WTC11 (cell line): ENCODE results near the gene CLIC1. TPM values are rescaled to one million over a fixed set of nuclear protein-coding genes. Genes with fewer than 3 reads are reported as not detected.

Experiments used
- ATAC-seq: fragments of 200-7000 bp; cut with Tn5 transposase; 2 replicates; pipeline ENCODE4 v1.10.0; 2021; ENCODE audit warnings: mild to moderate bottlenecking, moderate library complexity
- CTCF ChIA-PET: fragments of 300-600 bp; sonication (Branson Sonifier 250); formaldehyde crosslinking; loops from one replicate; lab custom pipeline; 2021; ENCODE audit warnings: antibody characterized with exemption; lab: Charles Lee
- POLR2A ChIA-PET: fragments of 350-600 bp; sonication (Branson Sonifier 250); formaldehyde crosslinking; loops from one replicate; lab custom pipeline; 2021; ENCODE audit warnings: antibody characterized with exemption; lab: Charles Lee
- DNase-seq: peaks from one replicate; pipeline ENCODE4 v3.0.0; 2021; ENCODE audit warnings: low spot score
- H3K27ac Mint-ChIP-seq: 2 replicates; pipeline ENCODE4 v1.8.0; 2021; ENCODE audit warnings: mixed read lengths
- H3K27me3 Mint-ChIP-seq: 2 replicates; pipeline ENCODE4 v1.8.0; 2021; ENCODE audit warnings: low read depth, mild to moderate bottlenecking, moderate library complexity, mixed read lengths
- H3K36me3 Mint-ChIP-seq: 2 replicates; pipeline ENCODE4 v1.8.0; 2021; ENCODE audit warnings: mixed read lengths
- H3K4me1 Mint-ChIP-seq: 2 replicates; pipeline ENCODE4 v1.8.0; 2022; ENCODE audit warnings: mixed read lengths
- H3K4me3 Mint-ChIP-seq: 2 replicates; pipeline ENCODE4 v1.8.0; 2021; ENCODE audit warnings: mild to moderate bottlenecking, moderate library complexity, mixed read lengths
- H3K9me3 Mint-ChIP-seq: 2 replicates; pipeline ENCODE4 v1.8.0; 2021; ENCODE audit warnings: mixed read lengths
- AR ChIP-seq: fragments of 250-450 bp; sonication (Bioruptor Pico); IDR thresholded peaks from 2 replicates; pipeline ENCODE4 v1.9.0; 2021; ENCODE audit warnings: mild to moderate bottlenecking
- CBFB ChIP-seq: sonication (generic); formaldehyde crosslinking; IDR thresholded peaks from 2 replicates; pipeline ENCODE4 v1.8.1; 2022; ENCODE audit warnings: mild to moderate bottlenecking, low read depth, missing genetic modification reagents
- ERG ChIP-seq: fragments of 250-450 bp; sonication (Bioruptor Pico); IDR thresholded peaks from 2 replicates; pipeline ENCODE4 v1.8.0; 2021; ENCODE audit warnings: mild to moderate bottlenecking
- FOXK1 ChIP-seq: sonication (generic); formaldehyde crosslinking; IDR thresholded peaks from 2 replicates; pipeline ENCODE4 v1.8.0; 2022; ENCODE audit warnings: mild to moderate bottlenecking, moderate library complexity, missing genetic modification reagents
- GRHL2 ChIP-seq: fragments of 250-450 bp; sonication (Bioruptor Pico); IDR thresholded peaks from 2 replicates; pipeline ENCODE4 v1.8.0; 2022; ENCODE audit warnings: mild to moderate bottlenecking, moderate library complexity; ENCODE audit not compliant: insufficient replicate concordance, severe bottlenecking
- KAT7 ChIP-seq: sonication (generic); formaldehyde crosslinking; IDR thresholded peaks from 2 replicates; pipeline ENCODE4 v1.8.1; 2023; ENCODE audit warnings: missing genetic modification reagents, mild to moderate bottlenecking, borderline replicate concordance
- MYBL2 ChIP-seq: sonication (generic); formaldehyde crosslinking; IDR thresholded peaks from 2 replicates; pipeline ENCODE4 v1.8.1; 2023; ENCODE audit warnings: mild to moderate bottlenecking, moderate library complexity, missing genetic modification reagents
- NFYB ChIP-seq: sonication (generic); formaldehyde crosslinking; conservative IDR thresholded peaks from 2 replicates; pipeline ENCODE4 v1.8.0; 2022; ENCODE audit warnings: low read depth, missing genetic modification reagents
- RORB ChIP-seq: fragments of 250-450 bp; sonication (Bioruptor Pico); IDR thresholded peaks from 2 replicates; pipeline ENCODE4 v1.9.0; 2021; ENCODE audit warnings: mild to moderate bottlenecking
- SMAD4 ChIP-seq: sonication (generic); formaldehyde crosslinking; IDR thresholded peaks from 2 replicates; pipeline ENCODE4 v1.8.0; 2022; ENCODE audit warnings: mild to moderate bottlenecking, missing genetic modification reagents
- TEAD1 ChIP-seq: sonication (generic); formaldehyde crosslinking; IDR thresholded peaks from 2 replicates; pipeline ENCODE4 v1.8.0; 2022; ENCODE audit warnings: mild to moderate bottlenecking, missing genetic modification reagents
- TEAD4 ChIP-seq: sonication (generic); formaldehyde crosslinking; IDR thresholded peaks from 2 replicates; pipeline ENCODE4 v1.8.0; 2022; ENCODE audit warnings: mild to moderate bottlenecking, missing genetic modification reagents
- USF2 ChIP-seq: sonication (generic); formaldehyde crosslinking; IDR thresholded peaks from 2 replicates; pipeline ENCODE4 v1.8.1; 2023; ENCODE audit warnings: mild to moderate bottlenecking, missing genetic modification reagents, moderate library complexity
- ZNF263 ChIP-seq: sonication (generic); formaldehyde crosslinking; IDR thresholded peaks from 2 replicates; pipeline ENCODE4 v1.8.1; 2022; ENCODE audit warnings: low read depth, mild to moderate bottlenecking, moderate library complexity, missing genetic modification reagents
- ZNF317 ChIP-seq: sonication (generic); formaldehyde crosslinking; IDR thresholded peaks from 2 replicates; pipeline ENCODE4 v1.8.1; 2023; ENCODE audit warnings: low read depth, mild to moderate bottlenecking, moderate library complexity, missing genetic modification reagents, borderline replicate concordance
- total RNA-seq: library from RNA; stranded (reverse); gene quantifications from 3 replicates; pipeline ENCODE4 v1.2.3, GENCODE V29; 2021
- TF ChIP-seq, protein P1 (sequence below): sonication (generic); formaldehyde crosslinking; IDR thresholded peaks from 2 replicates; pipeline ENCODE4 v1.8.0; 2022; ENCODE audit warnings: mild to moderate bottlenecking, missing genetic modification reagents
- TF ChIP-seq, protein P2 (sequence below): fragments of 250-450 bp; sonication (Bioruptor Pico); IDR thresholded peaks from 2 replicates; pipeline ENCODE4 v2.1.2; 2022; ENCODE audit warnings: mild to moderate bottlenecking, moderate library complexity
- TF ChIP-seq, protein P3 (sequence below): sonication (generic); formaldehyde crosslinking; conservative IDR thresholded peaks from 2 replicates; pipeline ENCODE4 v1.8.1; 2023; ENCODE audit warnings: mild to moderate bottlenecking, low read depth, missing genetic modification reagents, moderate library complexity

CLIC1 gene
- total RNA-seq, 1 experiment from 2014 or later: 244 TPM

DNA sequence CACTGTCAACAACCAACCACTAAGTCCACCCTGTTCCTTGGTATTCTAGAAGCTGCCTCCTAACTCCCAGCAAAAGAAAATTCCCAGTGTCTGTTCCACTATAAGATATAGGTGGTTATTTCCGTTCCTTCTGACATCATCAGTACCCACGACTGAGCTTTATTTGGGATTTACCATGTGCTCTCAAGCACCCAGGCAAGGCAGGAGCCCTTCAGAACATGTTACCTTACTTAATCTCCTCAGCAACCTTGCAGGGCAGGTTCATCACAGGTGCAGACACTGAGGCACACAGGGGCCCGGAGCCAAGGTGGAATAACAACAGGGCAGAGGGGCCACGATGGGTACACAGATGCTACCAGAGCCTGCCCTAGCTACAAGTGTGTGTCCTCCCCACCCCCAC is 44.0 kb downstream of the CLIC1 start:
- Mint-ChIP-seq H3K4me1 (no peaks in the 10 kb centered on the region), H3K27ac (no peak overlapping the region), H3K4me3 (no peak overlapping the region), H3K9me3 (no peaks in the 10 kb centered on the region), H3K27me3 (no peaks in the 10 kb centered on the region), H3K36me3 (peaks cover 23% of the 10 kb centered on the region)
- POLR2A ChIA-PET: interaction anchor here (0.5 kb wide), 1 partner anchor 112 kb away, joined by 3 read pairs; no protein-coding TSS in a partner anchor
- no peak for DNase-seq
- TF ChIP-seq ZNF263 (CRISPR knock-in tag) (no peak), KAT7 (CRISPR knock-in tag) (no peak)
- no peak for ATAC-seq
- CTCF ChIA-PET: no interaction called here

GRCh38 chr6:31691564-31692108 is 44.7 kb downstream of the CLIC1 start:
- ATAC-seq (no peak), DNase-seq (no peak)
- no peak overlapping the region for H3K27ac Mint-ChIP-seq
- no peak overlapping the region for H3K4me3 Mint-ChIP-seq
- no peaks in the 10 kb centered on the region for H3K27me3 Mint-ChIP-seq
- no peaks in the 10 kb centered on the region for H3K9me3 Mint-ChIP-seq
- CTCF ChIA-PET: interaction anchor here (1.1 kb wide), 1 partner anchor 22 kb away, joined by 3 read pairs; no protein-coding TSS in a partner anchor
- POLR2A ChIA-PET: no interaction called here
- H3K4me1 Mint-ChIP-seq: no peaks in the 10 kb centered on the region
- TF ChIP-seq MYBL2: no peak
- TF ChIP-seq, protein P1, sequence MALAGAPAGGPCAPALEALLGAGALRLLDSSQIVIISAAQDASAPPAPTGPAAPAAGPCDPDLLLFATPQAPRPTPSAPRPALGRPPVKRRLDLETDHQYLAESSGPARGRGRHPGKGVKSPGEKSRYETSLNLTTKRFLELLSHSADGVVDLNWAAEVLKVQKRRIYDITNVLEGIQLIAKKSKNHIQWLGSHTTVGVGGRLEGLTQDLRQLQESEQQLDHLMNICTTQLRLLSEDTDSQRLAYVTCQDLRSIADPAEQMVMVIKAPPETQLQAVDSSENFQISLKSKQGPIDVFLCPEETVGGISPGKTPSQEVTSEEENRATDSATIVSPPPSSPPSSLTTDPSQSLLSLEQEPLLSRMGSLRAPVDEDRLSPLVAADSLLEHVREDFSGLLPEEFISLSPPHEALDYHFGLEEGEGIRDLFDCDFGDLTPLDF: no peak
- TF ChIP-seq SMAD4 (CRISPR knock-in tag): no peak
- TF ChIP-seq, protein P2, sequence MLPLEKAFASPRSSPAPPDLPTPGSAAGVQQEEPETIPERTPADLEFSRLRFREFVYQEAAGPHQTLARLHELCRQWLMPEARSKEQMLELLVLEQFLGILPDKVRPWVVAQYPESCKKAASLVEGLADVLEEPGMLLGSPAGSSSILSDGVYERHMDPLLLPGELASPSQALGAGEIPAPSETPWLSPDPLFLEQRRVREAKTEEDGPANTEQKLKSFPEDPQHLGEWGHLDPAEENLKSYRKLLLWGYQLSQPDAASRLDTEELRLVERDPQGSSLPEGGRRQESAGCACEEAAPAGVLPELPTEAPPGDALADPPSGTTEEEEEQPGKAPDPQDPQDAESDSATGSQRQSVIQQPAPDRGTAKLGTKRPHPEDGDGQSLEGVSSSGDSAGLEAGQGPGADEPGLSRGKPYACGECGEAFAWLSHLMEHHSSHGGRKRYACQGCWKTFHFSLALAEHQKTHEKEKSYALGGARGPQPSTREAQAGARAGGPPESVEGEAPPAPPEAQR (CRISPR knock-in tag): no peak
- peaks cover 26% of the 10 kb centered on the region for H3K36me3 Mint-ChIP-seq

- Mint-ChIP-seq H3K27me3 (no peaks in the 10 kb centered on the region), H3K36me3 (peaks cover 20% of the 10 kb centered on the region), H3K9me3 (no peaks in the 10 kb centered on the region), H3K4me1 (no peaks in the 10 kb centered on the region), H3K27ac (no peak overlapping the region), H3K4me3 (no peak overlapping the region)
- no peak for ATAC-seq
- CTCF ChIA-PET: interaction anchor here (0.9 to 2.2 kb wide), 4 partner anchors 22 to 79 kb away, joined by 3 to 13 read pairs (median 4); no protein-coding TSS in a partner anchor
- POLR2A ChIA-PET: no interaction called here
- no peak for DNase-seq
- TF ChIP-seq, protein P1: no peak
- no peak for TF ChIP-seq NFYB (CRISPR knock-in tag)
- no peak for TF ChIP-seq TEAD1
- TF ChIP-seq ERG (CRISPR knock-in tag): no peak
- TF ChIP-seq CBFB: no peak
- no peak for TF ChIP-seq RORB (CRISPR knock-in tag)
- no peak for TF ChIP-seq AR (CRISPR knock-in tag)
- no peak for TF ChIP-seq USF2 (CRISPR knock-in tag)
- TF ChIP-seq, protein P3, sequence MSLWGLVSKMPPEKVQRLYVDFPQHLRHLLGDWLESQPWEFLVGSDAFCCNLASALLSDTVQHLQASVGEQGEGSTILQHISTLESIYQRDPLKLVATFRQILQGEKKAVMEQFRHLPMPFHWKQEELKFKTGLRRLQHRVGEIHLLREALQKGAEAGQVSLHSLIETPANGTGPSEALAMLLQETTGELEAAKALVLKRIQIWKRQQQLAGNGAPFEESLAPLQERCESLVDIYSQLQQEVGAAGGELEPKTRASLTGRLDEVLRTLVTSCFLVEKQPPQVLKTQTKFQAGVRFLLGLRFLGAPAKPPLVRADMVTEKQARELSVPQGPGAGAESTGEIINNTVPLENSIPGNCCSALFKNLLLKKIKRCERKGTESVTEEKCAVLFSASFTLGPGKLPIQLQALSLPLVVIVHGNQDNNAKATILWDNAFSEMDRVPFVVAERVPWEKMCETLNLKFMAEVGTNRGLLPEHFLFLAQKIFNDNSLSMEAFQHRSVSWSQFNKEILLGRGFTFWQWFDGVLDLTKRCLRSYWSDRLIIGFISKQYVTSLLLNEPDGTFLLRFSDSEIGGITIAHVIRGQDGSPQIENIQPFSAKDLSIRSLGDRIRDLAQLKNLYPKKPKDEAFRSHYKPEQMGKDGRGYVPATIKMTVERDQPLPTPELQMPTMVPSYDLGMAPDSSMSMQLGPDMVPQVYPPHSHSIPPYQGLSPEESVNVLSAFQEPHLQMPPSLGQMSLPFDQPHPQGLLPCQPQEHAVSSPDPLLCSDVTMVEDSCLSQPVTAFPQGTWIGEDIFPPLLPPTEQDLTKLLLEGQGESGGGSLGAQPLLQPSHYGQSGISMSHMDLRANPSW: no peak
- TF ChIP-seq ZNF317: no peak
- TF ChIP-seq TEAD4 (CRISPR knock-in tag): no peak
- TF ChIP-seq GRHL2: no peak
- TF ChIP-seq FOXK1 (CRISPR knock-in tag): no peak
These were observed 45.3 kb downstream of the CLIC1 start for GRCh38 chr6:31691078-31691463.
